Activated CD4-positive, CD25-positive, alpha-beta regulatory T cell treated with anti-CD3 and anti-CD28 coated beads, Interleukin-2, amount 50 U/mL, for 24 hours (primary cell): ENCODE data around the gene TBC1D14.
"Not testable (repeated sequence)": the region's sequence is repeated elsewhere in the genome, so short reads cannot be mapped to it uniquely, and the experiment has no call there.

Source experiments
- ATAC-seq, 2 donors: fragments of 150-1000 bp; cut with Tn5 transposase; one replicate each; pipeline ENCODE4 v1.10.0; 2021; ENCODE audit warnings: mild to moderate bottlenecking in 1 of 2, moderate library complexity in 1 of 2

Gene TBC1D14

DNA sequence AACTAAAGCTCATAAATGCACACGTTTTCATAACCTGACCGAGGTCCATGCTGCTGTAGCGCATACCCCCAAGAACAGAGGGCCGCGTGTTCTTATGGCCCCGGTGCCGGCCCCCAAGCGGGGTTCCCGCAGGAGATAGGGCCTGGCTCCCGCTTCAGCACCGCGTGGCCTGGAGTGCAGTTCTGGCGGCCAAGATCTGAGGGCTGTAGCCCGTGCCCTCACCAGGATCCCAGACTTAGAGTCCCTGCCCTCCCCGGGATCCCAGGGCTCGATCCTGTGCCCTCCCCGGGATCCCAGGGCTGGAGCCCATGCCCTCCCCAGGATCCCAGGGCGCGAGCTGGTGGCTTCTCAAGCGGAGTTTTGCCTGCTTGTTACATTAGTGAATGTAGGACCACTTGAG lies 159.3 kb downstream of the TBC1D14 start:
- ATAC-seq: no peak

DNA sequence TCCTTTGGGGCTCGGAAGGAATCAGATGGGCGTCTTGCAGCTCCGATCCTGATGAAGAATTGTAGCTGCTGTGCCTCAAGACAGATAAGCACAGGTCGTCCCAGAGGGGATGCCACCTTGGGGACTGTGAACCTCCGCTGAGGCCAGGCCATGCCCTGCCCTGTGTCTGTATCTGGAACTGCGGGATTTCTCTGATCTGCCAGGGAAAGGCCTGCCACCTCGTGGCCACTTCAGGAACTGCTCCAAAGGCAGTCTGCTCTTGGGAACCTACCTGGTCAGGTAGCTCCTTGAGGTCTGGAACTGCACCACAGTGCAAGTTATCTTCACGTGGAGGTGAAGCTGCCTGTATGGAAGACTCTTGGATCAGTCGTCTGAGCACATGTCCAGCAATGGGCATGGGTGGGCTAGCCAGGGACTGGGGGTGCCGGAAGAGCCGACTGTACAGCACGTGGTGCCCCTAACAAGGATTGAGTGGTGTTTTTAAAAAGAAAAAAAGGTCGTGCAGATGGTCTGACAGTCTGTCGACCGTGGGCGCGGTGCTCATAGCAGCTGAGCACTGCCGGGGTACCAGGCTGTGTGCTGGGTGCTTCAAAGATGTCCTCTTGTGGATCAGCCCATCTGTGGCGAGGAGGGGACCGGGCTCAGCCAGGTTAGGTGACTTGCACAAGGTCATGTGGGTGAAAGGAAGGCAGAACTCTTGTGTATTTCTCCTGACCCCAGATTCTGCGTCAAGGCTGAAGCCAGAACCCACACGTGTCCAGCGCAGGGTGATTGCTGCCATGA lies 161.3 kb downstream of the TBC1D14 start:
- ATAC-seq: peak; percentile 30

DNA sequence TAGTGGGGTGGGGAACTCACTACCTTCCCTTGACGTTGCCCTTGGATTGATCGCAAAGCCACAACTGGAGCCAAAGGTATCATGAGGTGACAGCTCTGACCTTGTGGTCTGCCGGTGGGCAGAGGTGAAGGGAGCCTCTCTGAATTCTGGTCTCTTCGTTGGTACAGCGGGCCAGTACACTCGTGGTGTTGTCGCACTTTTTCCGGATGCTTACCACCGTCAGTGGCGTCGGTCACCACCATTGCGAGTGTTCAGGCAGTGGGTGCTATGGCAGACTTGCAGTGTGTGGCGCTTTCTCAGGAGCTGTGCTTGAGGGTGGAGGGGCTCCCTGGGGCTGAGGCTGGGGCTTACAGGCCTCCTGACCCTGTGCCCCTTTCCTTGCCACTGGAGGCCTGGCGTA lies 163.4 kb downstream of the TBC1D14 start:
- ATAC-seq: no peak

DNA sequence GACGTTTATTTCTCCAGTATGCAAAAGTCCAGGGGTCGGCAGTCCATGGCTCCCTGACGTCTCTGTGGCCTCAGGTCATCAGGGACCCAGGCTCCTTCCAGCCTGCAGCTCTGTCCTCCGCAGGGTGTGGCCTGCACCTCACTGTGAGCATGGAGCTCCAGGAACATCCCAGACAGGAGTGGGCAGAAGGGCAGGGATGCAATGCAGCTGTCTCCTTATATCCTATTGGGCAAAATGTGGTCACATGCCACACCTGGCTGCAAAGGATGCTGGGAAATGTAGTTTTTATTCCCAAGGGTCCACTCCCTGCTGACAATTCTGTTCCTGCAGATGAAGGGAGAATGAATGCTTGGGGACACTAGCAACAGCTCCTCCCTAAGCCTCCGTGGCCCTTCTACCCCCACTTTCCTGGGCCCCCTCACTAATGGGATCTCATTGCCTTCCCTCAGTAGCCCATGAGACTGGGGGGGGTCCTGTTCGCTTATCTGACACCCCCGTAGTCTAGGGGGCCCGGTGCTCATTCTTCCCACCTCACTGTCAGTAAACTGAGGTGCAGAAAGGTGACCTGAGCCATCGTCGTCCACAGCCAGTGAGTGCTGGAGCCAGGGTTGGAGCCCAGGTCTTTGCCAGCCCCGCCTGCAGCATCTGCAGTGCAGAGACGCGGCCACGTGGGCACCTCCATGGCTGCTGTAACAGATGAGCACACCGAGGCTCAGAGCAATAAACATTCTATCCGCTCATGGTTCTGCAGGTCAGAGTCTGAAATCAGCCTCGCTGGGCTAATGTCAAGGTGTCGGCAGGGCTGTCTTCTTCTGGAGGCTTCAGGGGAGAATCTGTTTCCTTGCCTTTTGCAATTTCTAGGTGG lies 164.1 kb downstream of the TBC1D14 start:
- ATAC-seq: no peak

DNA sequence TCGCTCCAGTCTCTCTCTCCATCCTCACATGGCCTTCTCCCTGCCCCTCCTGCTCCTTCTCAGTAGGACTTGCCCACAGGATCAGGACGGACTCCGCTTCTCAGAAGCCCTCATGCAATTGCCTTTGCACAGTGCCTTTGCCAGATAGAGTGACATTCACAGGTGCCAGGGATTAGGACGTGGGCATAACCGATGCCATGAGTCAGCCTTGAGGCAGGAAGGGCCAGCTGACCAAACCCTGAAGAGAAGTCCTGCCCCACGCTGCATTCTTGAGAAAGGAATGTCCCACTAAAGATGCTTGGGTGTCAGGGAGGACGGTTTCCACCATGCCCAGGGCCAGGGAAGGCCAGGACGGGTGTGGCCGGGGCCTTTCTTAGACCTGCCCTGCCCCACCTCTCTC lies 164.8 kb downstream of the TBC1D14 start:
- ATAC-seq: no peak

DNA sequence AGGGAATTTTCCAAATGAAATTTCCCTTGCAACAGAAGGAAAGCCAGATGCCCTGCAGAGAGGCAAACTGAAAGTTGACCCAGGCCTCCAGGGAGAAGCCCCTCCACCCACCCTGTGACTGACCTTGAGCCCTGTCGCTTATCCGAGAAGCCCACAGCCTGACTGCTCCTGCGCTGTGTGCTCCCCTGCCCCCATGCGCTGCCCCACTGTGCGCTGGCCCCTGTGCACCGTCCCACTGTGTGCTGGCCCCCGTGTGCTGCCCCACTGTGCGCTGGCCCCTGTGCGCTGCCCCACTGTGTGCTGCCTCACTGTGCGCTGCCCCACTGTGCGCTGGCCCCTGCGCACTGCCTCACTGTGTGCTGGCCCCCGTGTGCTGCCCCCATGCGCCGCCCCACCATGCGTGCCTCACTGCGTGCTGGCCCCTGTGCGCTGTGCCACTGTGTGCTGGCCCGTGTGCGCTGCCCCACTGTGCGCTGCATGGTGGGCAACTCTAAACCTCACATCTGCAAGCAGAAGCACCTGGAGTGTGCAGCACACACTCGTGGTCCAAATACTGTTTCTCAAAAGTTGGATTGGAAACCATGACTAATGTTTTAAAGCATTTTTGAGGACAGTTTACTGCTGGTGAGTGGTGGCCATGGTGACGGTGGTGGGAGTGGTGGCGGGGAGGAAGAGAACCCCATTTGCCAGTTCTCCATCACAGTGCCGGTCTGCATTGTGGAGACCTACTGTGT lies 166.5 kb downstream of the TBC1D14 start:
- ATAC-seq: no peak

DNA sequence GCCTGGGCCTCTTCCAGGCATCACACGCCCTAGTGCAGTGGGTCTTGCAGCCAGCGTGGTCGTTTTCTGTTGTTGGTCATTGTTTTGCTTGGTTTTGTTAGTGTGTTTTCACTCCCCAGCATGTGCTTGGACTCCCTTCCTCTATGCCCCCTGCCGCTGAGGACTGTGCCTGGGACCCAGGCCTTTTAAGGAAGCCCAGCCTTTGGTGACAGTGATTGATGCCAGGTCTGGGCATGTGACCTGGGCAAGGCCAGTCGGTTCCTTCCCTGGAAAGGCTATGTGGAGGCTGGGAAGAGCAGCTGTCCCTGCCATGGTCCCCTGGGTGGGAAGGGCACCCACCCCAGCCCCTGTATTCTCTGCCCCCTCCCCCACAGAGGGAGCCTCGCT lies 167.1 kb downstream of the TBC1D14 start:
- no peak for ATAC-seq

DNA sequence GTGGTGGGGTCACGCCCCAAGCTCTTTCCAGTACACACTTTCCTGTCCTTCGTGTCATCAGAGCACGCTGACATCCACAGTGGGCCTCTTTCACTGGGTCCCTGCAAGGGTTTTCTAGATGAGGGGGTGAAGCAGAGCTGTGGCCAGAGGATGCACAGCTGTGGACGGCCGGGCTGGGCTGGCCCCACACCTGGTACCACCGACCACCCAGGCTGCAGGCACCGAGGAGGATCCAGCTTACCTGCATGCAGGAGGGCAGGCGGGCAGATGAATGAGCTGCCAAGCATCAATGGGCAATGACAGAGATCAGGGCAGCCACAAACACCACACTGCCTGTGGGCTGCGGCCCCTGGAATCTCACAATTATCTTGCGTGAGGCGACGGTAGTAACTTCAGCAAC lies 167.7 kb downstream of the TBC1D14 start:
- ATAC-seq: no peak

DNA sequence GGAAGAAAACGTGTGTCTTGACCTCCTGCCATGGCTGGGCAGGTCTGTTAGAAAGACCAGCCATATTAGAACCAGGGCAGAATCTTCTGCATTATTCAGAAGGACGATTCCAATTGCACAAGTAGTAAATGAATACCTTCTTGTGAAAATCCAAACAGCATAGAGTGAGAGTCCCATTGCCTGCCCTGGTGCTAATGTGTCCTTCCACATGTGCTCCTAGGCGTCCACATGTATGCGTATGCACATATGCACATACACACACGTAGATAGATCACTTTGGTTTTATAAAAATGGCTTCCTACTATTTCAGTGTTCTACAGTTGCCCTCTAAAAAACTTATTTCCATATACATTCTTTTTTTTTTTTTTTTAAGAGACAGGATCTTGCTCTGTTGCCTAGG lies 168.4 kb downstream of the TBC1D14 start:
- ATAC-seq: no peak

DNA sequence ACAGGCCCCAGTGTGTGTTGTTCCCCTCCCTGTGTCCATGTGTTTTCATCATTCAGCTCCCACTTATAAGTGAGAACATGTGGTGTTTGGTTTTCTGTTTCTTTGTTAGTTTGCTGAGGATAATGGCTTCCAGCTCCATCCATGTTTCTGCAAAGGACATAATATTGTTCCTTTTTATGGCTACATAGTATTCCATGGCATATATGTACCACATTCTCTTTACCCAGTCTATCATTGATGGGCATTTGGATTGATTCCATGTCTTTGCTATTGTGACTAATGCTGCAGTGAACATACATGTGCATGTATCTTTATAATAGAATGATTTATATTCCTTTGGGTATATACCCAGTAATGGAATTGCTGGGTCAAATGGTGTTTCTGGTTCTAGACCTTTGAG lies 169.9 kb downstream of the TBC1D14 start:
- ATAC-seq: not testable (repeated sequence)

DNA sequence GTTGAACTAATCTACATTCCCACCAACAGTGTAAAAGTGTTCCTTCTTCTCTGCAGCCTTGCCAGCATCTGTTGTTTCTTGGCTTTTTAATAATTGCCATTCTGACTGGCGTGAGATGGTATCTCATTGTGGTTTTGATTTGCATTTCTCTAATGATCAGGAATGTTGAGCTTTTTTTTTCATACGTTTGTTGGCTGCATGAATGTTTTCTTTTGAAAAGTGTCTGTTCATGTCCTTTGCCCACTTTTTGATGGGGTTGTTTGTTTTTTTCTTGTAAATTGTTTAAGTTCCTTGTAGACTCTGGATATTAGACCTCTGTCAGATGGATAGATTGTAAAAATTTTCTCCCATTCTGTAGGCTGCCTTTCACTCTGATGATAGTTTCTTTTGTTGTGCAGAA lies 170.3 kb downstream of the TBC1D14 start:
- not testable (repeated sequence) for ATAC-seq
